ENCODE data around the gene USH2A. TPM values are rescaled to one million over a fixed set of nuclear protein-coding genes. Genes with fewer than 3 reads are reported as not detected.
"Not testable (repeated sequence)": the region's sequence is repeated elsewhere in the genome, so short reads cannot be mapped to it uniquely, and the experiment has no call there.

The USH2A gene
- total RNA-seq, 1 donor from 2014 or later = not detected

DNA sequence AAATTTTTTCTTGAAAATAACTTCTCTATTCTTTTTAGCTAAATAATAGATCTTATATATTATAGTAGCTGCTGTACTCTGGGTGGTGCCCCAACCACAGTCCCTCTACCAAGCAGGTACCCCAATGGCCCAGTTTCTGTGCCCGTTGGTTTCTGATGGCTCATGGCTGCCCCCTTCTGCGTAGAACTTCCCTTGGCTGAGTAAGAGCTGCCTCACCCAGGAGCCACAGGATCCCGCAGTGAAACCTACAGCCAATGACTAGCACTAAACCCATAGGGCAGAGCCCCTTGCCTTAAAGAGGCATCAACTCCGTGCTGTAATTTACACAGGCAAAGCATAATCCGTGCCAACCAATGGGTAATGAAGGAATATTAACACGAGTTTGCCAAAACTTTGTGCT lies 247.5 kb downstream of the USH2A start:
- peaks cover 0 to 4% of the 10 kb centered on the region in 2 donors for H3K4me1 ChIP-seq
- intact Hi-C loops (cut with DNase I) = no loop called here
- TF ChIP-seq, protein P1, sequence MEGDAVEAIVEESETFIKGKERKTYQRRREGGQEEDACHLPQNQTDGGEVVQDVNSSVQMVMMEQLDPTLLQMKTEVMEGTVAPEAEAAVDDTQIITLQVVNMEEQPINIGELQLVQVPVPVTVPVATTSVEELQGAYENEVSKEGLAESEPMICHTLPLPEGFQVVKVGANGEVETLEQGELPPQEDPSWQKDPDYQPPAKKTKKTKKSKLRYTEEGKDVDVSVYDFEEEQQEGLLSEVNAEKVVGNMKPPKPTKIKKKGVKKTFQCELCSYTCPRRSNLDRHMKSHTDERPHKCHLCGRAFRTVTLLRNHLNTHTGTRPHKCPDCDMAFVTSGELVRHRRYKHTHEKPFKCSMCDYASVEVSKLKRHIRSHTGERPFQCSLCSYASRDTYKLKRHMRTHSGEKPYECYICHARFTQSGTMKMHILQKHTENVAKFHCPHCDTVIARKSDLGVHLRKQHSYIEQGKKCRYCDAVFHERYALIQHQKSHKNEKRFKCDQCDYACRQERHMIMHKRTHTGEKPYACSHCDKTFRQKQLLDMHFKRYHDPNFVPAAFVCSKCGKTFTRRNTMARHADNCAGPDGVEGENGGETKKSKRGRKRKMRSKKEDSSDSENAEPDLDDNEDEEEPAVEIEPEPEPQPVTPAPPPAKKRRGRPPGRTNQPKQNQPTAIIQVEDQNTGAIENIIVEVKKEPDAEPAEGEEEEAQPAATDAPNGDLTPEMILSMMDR (IDR thresholded peaks at IDR 0.05) = no peak

DNA sequence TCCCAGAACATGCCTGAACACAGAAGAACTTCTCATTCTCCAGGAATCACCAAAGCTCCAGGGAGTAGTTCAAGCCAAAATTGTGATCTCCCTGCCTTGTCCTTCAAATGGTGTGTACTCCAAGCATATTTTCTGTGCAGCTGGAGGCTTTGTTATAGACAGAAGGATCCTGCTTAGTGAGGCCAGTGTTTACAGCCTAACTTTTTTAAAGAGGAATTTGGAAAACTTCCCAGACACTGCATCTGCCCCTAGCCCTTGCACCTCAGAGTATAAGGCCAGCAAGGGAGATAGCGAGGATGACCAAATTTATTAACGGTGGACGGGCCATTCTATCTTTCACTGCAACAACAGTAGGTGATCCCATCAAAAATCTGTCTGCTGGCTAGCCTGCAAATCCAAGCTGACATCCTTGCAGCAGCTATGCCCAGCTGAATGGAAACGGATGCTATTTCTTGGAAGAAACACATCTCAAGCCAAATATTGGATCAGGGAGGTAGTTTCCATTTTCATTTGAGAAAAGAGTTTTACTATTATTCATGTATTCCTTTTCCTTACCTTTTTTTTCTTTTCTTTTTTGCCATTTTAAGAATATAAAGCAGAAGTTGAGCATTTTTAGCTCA lies 249.8 kb downstream of the USH2A start:
- no peak overlapping the region for H3K27ac ChIP-seq
- peaks cover 0 to 4% of the 10 kb centered on the region in 2 donors for H3K4me1 ChIP-seq
- no peaks in the 10 kb centered on the region for H3K36me3 ChIP-seq
- no peaks in the 10 kb centered on the region for H3K9me3 ChIP-seq
- no peak overlapping the region for H3K4me3 ChIP-seq
- intact Hi-C loops (cut with DNase I) = no loop called here
- DNase-seq (ENCODE audit: low spot score in 2 of 2) = no peak
- TF ChIP-seq, protein P1 (IDR thresholded peaks at IDR 0.05) = no peak
- H3K27me3 ChIP-seq = no peaks in the 10 kb centered on the region

More for the DNA sequence above, 247.5 kb downstream of the USH2A start:
- H3K4me3 ChIP-seq = no peak overlapping the region
- no peaks in the 10 kb centered on the region for H3K9me3 ChIP-seq
- no peak for DNase-seq (ENCODE audit: low spot score in 2 of 2)
- H3K27me3 ChIP-seq = no peaks in the 10 kb centered on the region
- H3K27ac ChIP-seq = no peak overlapping the region
- no peaks in the 10 kb centered on the region for H3K36me3 ChIP-seq

DNA sequence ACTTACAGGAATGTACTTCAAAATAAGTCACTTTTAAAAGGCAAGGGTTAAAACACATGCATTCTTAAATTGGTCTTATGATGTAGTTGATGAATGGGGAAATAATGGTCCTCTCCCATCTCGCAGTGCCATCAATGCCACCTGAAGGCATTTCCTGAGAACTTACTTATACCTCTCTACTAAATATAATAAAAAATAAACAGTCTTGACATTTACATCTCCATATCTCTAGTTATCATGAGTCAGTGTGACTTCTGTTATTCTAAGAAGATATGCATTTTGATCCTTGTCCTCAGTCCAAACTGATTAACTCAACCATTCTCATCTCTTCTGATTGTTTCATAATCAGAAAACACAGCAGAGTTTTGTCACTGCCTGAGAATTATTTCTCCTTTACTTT lies 253.9 kb downstream of the USH2A start:
- intact Hi-C loops (cut with DNase I) = no loop called here
- H3K4me1 ChIP-seq = no peaks in the 10 kb centered on the region
- H3K27me3 ChIP-seq = no peaks in the 10 kb centered on the region
- H3K9me3 ChIP-seq = no peaks in the 10 kb centered on the region
- H3K4me3 ChIP-seq = no peak overlapping the region
- no peak for DNase-seq (ENCODE audit: low spot score in 2 of 2)
- H3K36me3 ChIP-seq = no peaks in the 10 kb centered on the region
- TF ChIP-seq, protein P1 (IDR thresholded peaks at IDR 0.05) = no peak
- H3K27ac ChIP-seq = no peak overlapping the region

DNA sequence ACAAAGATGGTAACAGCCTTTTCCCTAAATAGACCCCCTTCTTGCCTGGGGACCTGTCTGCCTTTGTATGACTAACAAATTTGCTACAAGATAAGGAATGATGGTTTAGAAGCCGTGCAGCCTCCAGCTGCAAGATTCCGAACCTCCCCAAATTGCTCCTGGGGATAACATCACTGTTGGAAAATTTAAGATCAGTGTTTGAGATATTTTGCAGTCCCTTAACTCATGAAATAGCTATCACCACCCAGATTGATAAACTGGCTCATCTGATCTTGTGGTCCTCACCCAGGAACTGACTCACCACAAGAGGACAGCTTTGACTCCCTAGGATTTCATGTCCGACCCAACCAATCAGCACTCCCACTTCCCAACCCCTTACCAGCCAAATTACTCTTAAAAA lies 254.7 kb downstream of the USH2A start:
- Histone ChIP-seq H3K4me1 (no peaks in the 10 kb centered on the region), H3K36me3 (no peaks in the 10 kb centered on the region), H3K9me3 (no peaks in the 10 kb centered on the region), H3K4me3 (no peak overlapping the region), H3K27ac (no peak overlapping the region), H3K27me3 (no peaks in the 10 kb centered on the region)
- DNase-seq (ENCODE audit: low spot score in 2 of 2) = no peak
- intact Hi-C loops (cut with DNase I) = no loop called here
- TF ChIP-seq, protein P1 (IDR thresholded peaks at IDR 0.05) = no peak

DNA sequence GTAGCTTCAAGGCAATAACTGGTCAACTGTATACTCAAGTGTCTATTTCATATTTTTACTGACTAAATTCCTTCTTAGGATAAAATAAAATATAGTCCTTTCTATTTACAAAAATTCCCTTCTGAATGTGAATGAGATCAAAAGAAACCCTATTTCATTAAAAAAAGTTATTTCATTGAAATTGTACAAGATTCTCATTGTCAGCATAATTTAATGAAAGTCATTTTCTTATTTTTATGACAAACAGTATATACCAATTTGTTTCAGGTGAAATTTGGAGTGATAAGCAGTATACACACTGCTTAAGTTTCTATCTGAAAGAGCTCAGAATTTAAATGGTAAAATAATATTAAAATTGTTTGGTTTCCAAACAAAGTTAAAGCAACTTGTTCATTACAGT lies 269.2 kb downstream of the USH2A start:
- Histone ChIP-seq H3K27ac (no peak overlapping the region), H3K36me3 (no peaks in the 10 kb centered on the region), H3K9me3 (no peaks in the 10 kb centered on the region), H3K4me3 (no peak overlapping the region), H3K27me3 (no peaks in the 10 kb centered on the region), H3K4me1 (no peaks in the 10 kb centered on the region)
- no peak for DNase-seq (ENCODE audit: low spot score in 2 of 2)
- TF ChIP-seq, protein P1 (IDR thresholded peaks at IDR 0.05) = no peak
- intact Hi-C loops (cut with DNase I) = no loop called here

DNA sequence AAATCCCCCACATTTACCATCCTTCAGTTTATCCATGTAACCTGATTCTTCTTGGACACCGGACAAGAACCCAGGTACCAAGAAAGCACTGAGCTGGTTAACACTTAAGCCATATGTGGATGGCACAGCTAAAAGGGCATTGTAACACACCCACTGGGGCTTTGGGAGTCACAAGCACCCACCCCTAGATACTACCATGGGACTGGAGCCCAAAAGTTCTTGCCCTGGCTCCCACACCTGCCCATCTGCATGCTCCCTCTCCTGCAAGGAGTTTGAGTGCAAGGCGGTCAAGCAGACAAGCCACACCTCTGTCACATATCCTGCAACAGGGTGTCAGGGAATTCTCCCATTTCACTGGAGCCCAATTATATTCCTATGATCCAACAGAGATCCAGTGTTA lies 270.1 kb downstream of the USH2A start:
- no peaks in the 10 kb centered on the region for H3K27me3 ChIP-seq
- H3K9me3 ChIP-seq = no peaks in the 10 kb centered on the region
- intact Hi-C loops (cut with DNase I) = no loop called here
- H3K27ac ChIP-seq = no peak overlapping the region
- no peaks in the 10 kb centered on the region for H3K36me3 ChIP-seq
- no peak overlapping the region for H3K4me3 ChIP-seq
- no peaks in the 10 kb centered on the region for H3K4me1 ChIP-seq
- DNase-seq (ENCODE audit: low spot score in 2 of 2) = no peak
- TF ChIP-seq, protein P1 (IDR thresholded peaks at IDR 0.05) = no peak

DNA sequence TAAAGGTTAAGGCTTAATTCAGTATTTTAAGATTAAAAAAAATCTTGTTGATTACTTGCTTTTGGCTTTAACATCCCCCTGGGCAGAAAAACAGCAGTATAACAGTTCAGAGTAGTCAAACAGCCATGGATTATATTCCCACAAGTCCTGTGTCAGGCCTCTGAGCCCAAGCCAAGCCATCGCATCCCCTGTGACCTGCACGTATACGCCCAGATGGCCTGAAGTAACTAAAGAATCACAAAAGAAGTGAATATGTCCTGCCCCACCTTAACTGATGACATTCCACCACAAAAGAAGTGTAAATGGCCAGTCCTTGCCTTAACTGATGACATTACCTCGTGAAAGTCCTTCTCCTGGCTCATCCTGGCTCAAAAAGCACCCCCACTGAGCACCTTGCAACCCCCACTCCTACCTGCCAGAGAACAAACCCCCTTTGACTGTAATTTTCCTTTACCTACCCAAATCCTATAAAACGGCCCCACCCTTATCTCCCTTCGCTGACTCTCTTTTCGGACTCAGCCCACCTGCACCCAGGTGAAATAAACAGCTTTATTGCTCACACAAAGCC lies 277.7 kb downstream of the USH2A start:
- H3K36me3 ChIP-seq; H3K4me1 ChIP-seq; intact Hi-C loops (cut with DNase I); H3K4me3 ChIP-seq; H3K27ac ChIP-seq; H3K27me3 ChIP-seq; DNase-seq (ENCODE audit: low spot score in 2 of 2); H3K9me3 ChIP-seq: not testable (repeated sequence)

Measured in ascending aorta (tissue), 2 donors.